GM12864 (cell line): ENCODE data around the gene ATP1A2.

Experiments used
- DNase-seq: peaks from one replicate; pipeline ENCODE4 v3.0.0-alpha.2; 2011; ENCODE audit warnings: low read depth
- H3K4me3 ChIP-seq: 2 replicates; pipeline ENCODE4 v1.5.1; 2011; ENCODE audit warnings: mild to moderate bottlenecking, low read depth, low read length, control low read depth
- TF ChIP-seq, protein P1 (sequence below): IDR thresholded peaks from 2 replicates; pipeline ENCODE4 v1.5.1; 2011; ENCODE audit warnings: low read depth, mild to moderate bottlenecking, moderate library complexity, low read length, control low read depth, inconsistent platforms; ENCODE audit errors: missing control alignments

The ATP1A2 gene

DNA sequence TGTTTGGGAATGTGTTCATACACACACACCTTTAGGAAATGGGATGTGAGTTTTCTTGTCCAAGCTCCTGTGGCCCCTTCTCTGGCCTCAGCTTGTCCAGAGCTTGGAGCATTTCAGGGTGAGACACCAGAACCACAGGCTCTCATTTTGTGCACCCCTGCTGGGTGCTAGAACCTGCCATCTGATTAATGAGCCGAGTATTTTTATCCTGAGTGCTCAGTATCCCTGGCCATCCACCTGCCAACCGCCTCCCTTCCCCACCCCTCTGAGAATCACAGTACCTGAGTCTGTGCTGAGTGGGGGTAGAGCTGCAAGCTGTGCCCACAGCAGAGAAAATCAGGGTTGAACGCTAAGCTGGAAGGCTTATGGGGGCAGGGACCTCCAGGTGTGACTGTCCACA, 76.2 kb downstream of the ATP1A2 start:
- no peak for DNase-seq
- TF ChIP-seq, protein P1, sequence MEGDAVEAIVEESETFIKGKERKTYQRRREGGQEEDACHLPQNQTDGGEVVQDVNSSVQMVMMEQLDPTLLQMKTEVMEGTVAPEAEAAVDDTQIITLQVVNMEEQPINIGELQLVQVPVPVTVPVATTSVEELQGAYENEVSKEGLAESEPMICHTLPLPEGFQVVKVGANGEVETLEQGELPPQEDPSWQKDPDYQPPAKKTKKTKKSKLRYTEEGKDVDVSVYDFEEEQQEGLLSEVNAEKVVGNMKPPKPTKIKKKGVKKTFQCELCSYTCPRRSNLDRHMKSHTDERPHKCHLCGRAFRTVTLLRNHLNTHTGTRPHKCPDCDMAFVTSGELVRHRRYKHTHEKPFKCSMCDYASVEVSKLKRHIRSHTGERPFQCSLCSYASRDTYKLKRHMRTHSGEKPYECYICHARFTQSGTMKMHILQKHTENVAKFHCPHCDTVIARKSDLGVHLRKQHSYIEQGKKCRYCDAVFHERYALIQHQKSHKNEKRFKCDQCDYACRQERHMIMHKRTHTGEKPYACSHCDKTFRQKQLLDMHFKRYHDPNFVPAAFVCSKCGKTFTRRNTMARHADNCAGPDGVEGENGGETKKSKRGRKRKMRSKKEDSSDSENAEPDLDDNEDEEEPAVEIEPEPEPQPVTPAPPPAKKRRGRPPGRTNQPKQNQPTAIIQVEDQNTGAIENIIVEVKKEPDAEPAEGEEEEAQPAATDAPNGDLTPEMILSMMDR: no peak
- no peak overlapping the region for H3K4me3 ChIP-seq

DNA sequence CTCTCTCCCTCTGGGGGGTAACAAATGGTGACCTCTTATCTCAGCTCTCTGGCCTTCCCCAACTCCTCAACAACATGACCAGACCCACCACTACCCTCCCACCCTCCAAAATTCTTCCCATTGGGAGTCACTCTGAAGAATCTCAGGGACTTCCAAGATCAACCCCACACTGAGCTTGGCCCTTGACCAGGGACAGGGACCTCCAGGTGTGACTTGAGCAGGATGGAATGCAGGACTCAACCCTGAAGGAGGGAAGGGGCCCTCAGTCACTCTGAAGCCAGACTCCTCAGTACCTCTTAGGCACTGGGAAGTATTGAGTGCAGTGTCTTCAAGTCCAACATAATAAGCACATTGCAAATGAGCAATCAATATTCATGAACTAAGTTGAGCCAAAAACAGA, 76.7 kb downstream of the ATP1A2 start:
- TF ChIP-seq, protein P1: no peak
- no peak for DNase-seq

More for the DNA sequence above, 76.7 kb downstream of the ATP1A2 start:
- no peak overlapping the region for H3K4me3 ChIP-seq
